H9 (cell line): ENCODE measurements around the gene CDH18. TPM values are rescaled to one million over a fixed set of nuclear protein-coding genes. Genes with fewer than 3 reads are reported as not detected.

Experiments
- DNase-seq: peaks from one replicate; pipeline ENCODE4 v3.0.0-alpha.2; 2017
- H2AFZ ChIP-seq: one replicate; pipeline ENCODE4 v1.6.1; 2013; ENCODE audit warnings: mild to moderate bottlenecking, low read length, control low read depth, moderate library complexity
- H2AK5ac ChIP-seq: 2 replicates; pipeline ENCODE4 v1.6.1; 2013; ENCODE audit warnings: low read length, control low read depth, mixed read lengths; ENCODE audit not compliant: insufficient read length
- H2BK120ac ChIP-seq: one replicate; pipeline ENCODE4 v1.6.1; 2013; ENCODE audit warnings: low read depth, mild to moderate bottlenecking, low read length, control low read depth, inconsistent platforms; ENCODE audit not compliant: poor library complexity, severe bottlenecking
- H2BK12ac ChIP-seq: 2 replicates; pipeline ENCODE4 v1.6.1; 2013; ENCODE audit warnings: low read length, control low read depth, mixed read lengths, low read depth; ENCODE audit not compliant: insufficient read length
- H2BK15ac ChIP-seq: 2 replicates; pipeline ENCODE4 v1.6.1; 2013; ENCODE audit warnings: low read depth, low read length, control low read depth
- H2BK20ac ChIP-seq: one replicate; pipeline ENCODE4 v1.6.1; 2013; ENCODE audit warnings: low read depth, mild to moderate bottlenecking, low read length, control low read depth, inconsistent platforms; ENCODE audit not compliant: poor library complexity, severe bottlenecking
- H2BK5ac ChIP-seq: 2 replicates; pipeline ENCODE4 v1.6.1; 2013; ENCODE audit warnings: low read length, control low read depth, mixed read lengths; ENCODE audit not compliant: insufficient read length
- H3K14ac ChIP-seq: 2 replicates; pipeline ENCODE4 v1.6.1; 2013; ENCODE audit warnings: low read length, control low read depth; ENCODE audit not compliant: insufficient read depth
- H3K18ac ChIP-seq: 2 replicates; pipeline ENCODE4 v1.6.1; 2013; ENCODE audit warnings: low read depth, mild to moderate bottlenecking, mixed read lengths, low read length, control low read depth; ENCODE audit not compliant: insufficient read length
- H3K23ac ChIP-seq: 2 replicates; pipeline ENCODE4 v1.6.1; 2013; ENCODE audit warnings: low read length, control low read depth, mixed read lengths, low read depth; ENCODE audit not compliant: insufficient read length
- H3K23me2 ChIP-seq: 2 replicates; pipeline ENCODE4 v1.6.1; 2013; ENCODE audit warnings: low read depth, mild to moderate bottlenecking, mixed read lengths, low read length, control low read depth; ENCODE audit not compliant: insufficient read length, poor library complexity, severe bottlenecking
- H3K27ac ChIP-seq: 2 replicates; pipeline ENCODE4 v1.5.1; 2013; ENCODE audit warnings: low read length, control low read depth, mixed read lengths, low read depth; ENCODE audit not compliant: insufficient read length
- H3K27me3 ChIP-seq: 2 replicates; pipeline ENCODE4 v1.6.1; 2013; ENCODE audit warnings: low read length, control low read depth, inconsistent platforms; ENCODE audit not compliant: insufficient read depth
- H3K4ac ChIP-seq: 2 replicates; pipeline ENCODE4 v1.6.1; 2013; ENCODE audit warnings: low read depth, mild to moderate bottlenecking, control low read depth, inconsistent platforms, low read length, moderate library complexity
- H3K4me1 ChIP-seq: 2 replicates; pipeline ENCODE4 v1.6.1; 2013; ENCODE audit warnings: low read length, control low read depth, inconsistent platforms; ENCODE audit not compliant: insufficient read depth
- H3K4me2 ChIP-seq: 2 replicates; pipeline ENCODE4 v1.6.1; 2013; ENCODE audit warnings: low read length, control low read depth, mixed read lengths; ENCODE audit not compliant: insufficient read length, insufficient read depth
- H3K56ac ChIP-seq: 2 replicates; pipeline ENCODE4 v1.6.1; 2013; ENCODE audit warnings: low read depth, mild to moderate bottlenecking, mixed read lengths, low read length, control low read depth; ENCODE audit not compliant: insufficient read length
- H3K79me1 ChIP-seq: 2 replicates; pipeline ENCODE4 v1.6.1; 2013; ENCODE audit warnings: low read depth, mild to moderate bottlenecking, moderate library complexity, low read length, control low read depth, inconsistent platforms; ENCODE audit not compliant: insufficient read depth, poor library complexity, severe bottlenecking
- H3K79me2 ChIP-seq: 2 replicates; pipeline ENCODE4 v1.6.1; 2013; ENCODE audit warnings: low read length, control low read depth, inconsistent platforms; ENCODE audit not compliant: insufficient read depth
- H3K9ac ChIP-seq: 2 replicates; pipeline ENCODE4 v1.6.1; 2013; ENCODE audit warnings: low read length, control low read depth, mixed read lengths; ENCODE audit not compliant: insufficient read length; ENCODE audit errors: extremely low read depth
- H3K9me3 ChIP-seq: one replicate; pipeline ENCODE4 v1.6.1; 2013; ENCODE audit warnings: low read depth, low read length, inconsistent platforms; ENCODE audit not compliant: control insufficient read depth
- H3T11ph ChIP-seq: one replicate; pipeline ENCODE4 v1.6.1; 2013; ENCODE audit warnings: mild to moderate bottlenecking, low read length, control low read depth, inconsistent platforms
- H4K20me1 ChIP-seq: one replicate; pipeline ENCODE4 v1.6.1; 2013; ENCODE audit not compliant: control insufficient read depth, insufficient read length, insufficient read depth
- H4K5ac ChIP-seq: 2 replicates; pipeline ENCODE4 v1.6.1; 2013; ENCODE audit warnings: low read depth, mild to moderate bottlenecking, mixed read lengths, low read length, control low read depth; ENCODE audit not compliant: insufficient read length
- H4K8ac ChIP-seq: replicated peaks from 2 replicates; pipeline ENCODE4 v1.6.1; 2013; ENCODE audit warnings: low read length, control low read depth, mixed read lengths, low read depth; ENCODE audit not compliant: insufficient read length
- H4K91ac ChIP-seq: 2 replicates; pipeline ENCODE4 v1.6.1; 2013; ENCODE audit warnings: low read depth, mild to moderate bottlenecking, moderate library complexity, mixed read lengths, low read length, control low read depth; ENCODE audit not compliant: insufficient read length
- H3K27ac Mint-ChIP-seq, 3 experiments: 2 replicates in 2 of 3; 3 replicates in 1 of 3; pipeline ENCODE4 v1.8.0; 2020 to 2021; ENCODE audit warnings: mixed read lengths in 3 of 3, mild to moderate bottlenecking in 1 of 3, moderate library complexity in 1 of 3
- H3K27me3 Mint-ChIP-seq: 2 replicates; pipeline ENCODE4 v1.8.0; 2021; ENCODE audit warnings: low read depth, mild to moderate bottlenecking, moderate library complexity, mixed read lengths
- H3K36me3 Mint-ChIP-seq, 3 experiments: 2 replicates in 2 of 3; 3 replicates in 1 of 3; pipeline ENCODE4 v1.8.0; 2020 to 2021; ENCODE audit warnings: low read depth in 3 of 3, mixed read lengths in 3 of 3; ENCODE audit not compliant: insufficient read depth in 1 of 3
- H3K4me1 Mint-ChIP-seq, 2 experiments: 2 replicates each; pipeline ENCODE4 v1.8.0; 2020; ENCODE audit warnings: mixed read lengths in 2 of 2
- H3K4me3 Mint-ChIP-seq, 2 experiments: 2 replicates in 1 of 2; 3 replicates in 1 of 2; pipeline ENCODE4 v1.8.0; 2020 to 2021; ENCODE audit warnings: mild to moderate bottlenecking in 2 of 2, mixed read lengths in 2 of 2, moderate library complexity in 1 of 2
- H3K9me3 Mint-ChIP-seq, 2 experiments: 2 replicates in 1 of 2; 3 replicates in 1 of 2; pipeline ENCODE4 v1.8.0; 2020; ENCODE audit warnings: mild to moderate bottlenecking in 2 of 2, mixed read lengths in 2 of 2, moderate library complexity in 1 of 2
- WGBS: extraction: QIAGEN DNeasy Blood & Tissue Kit; methylation state at CpG from one replicate; pipeline ENCODE4 v1.1.7; 2013; ENCODE audit warnings: missing lambda C conversion rate, low lambda C conversion rate, mixed read lengths; ENCODE audit not compliant: insufficient read length; ENCODE audit errors: extremely low coverage; 5-methylcytosine and 5-hydroxymethylcytosine counted together
- total RNA-seq: library from RNA; stranded (reverse); gene quantifications from 2 replicates; pipeline ENCODE4 v1.2.1, GENCODE V29; 2021
- TF ChIP-seq, protein P1 (sequence below): fragments of 200-600 bp; sonication (generic); conservative IDR thresholded peaks from 3 replicates; pipeline ENCODE4 v1.8.0; 2021; ENCODE audit warnings: antibody characterized with exemption, mild to moderate bottlenecking

Gene CDH18
- total RNA-seq, 1 experiment from 2014 or later: not detected

DNA sequence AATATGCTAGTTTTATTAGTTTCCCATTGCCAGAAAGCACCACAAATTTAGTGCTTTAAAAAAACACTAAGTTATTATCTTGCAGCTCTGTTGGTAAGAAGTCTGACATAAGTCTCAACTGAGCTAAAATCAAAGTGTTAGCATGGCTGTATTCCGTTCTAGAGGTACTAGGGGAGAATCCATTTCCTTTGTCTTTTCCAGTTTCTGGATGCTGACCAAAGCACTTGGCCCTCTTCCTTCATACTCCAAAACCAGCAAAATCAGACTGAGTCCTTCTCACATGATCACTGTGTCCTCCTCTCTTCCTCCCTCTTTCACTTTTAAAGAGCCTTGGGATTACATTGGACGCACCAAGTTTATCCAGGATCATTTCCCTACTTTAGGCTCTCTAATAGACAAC is 9.5 kb downstream of the CDH18 start:
- no peak overlapping the region for H2BK120ac ChIP-seq
- H2BK12ac ChIP-seq: no peak overlapping the region
- no peak overlapping the region for H2AK5ac ChIP-seq
- DNase-seq: no peak
- H4K91ac ChIP-seq: no peak overlapping the region
- H4K5ac ChIP-seq: no peak overlapping the region
- H3K27me3 Mint-ChIP-seq: no peaks in the 10 kb centered on the region
- H3K56ac ChIP-seq: no peak overlapping the region
- no peaks in the 10 kb centered on the region for H3K4me1 ChIP-seq
- no peak overlapping the region for H2BK5ac ChIP-seq
- no peak overlapping the region for H4K8ac ChIP-seq
- no peak overlapping the region for H3K14ac ChIP-seq
- no peak overlapping the region for H3T11ph ChIP-seq
- no peaks in the 10 kb centered on the region for H3K79me2 ChIP-seq
- H3K27ac Mint-ChIP-seq: no peak overlapping the region
- H4K20me1 ChIP-seq: no peaks in the 10 kb centered on the region
- WGBS: no CpG with 5 or more reads among the region's 2 CpGs
- no peak overlapping the region for H3K9ac ChIP-seq
- H2AFZ ChIP-seq: no peak overlapping the region
- no peaks in the 10 kb centered on the region for H3K23me2 ChIP-seq
- no peak overlapping the region for H3K4me3 Mint-ChIP-seq
- no peak overlapping the region for H3K4me2 ChIP-seq
- H3K18ac ChIP-seq: no peak overlapping the region
- no peaks in the 10 kb centered on the region for H3K27me3 ChIP-seq
- no peaks in the 10 kb centered on the region for H3K9me3 Mint-ChIP-seq
- no peaks in the 10 kb centered on the region for H3K4me1 Mint-ChIP-seq
- no peak overlapping the region for H2BK20ac ChIP-seq
- no peak overlapping the region for H3K4ac ChIP-seq
- H3K36me3 Mint-ChIP-seq: no peaks in the 10 kb centered on the region
- H3K27ac ChIP-seq: no peak overlapping the region
- no peaks in the 10 kb centered on the region for H3K79me1 ChIP-seq
- H2BK15ac ChIP-seq: no peak overlapping the region
- H3K9me3 ChIP-seq: no peaks in the 10 kb centered on the region
- TF ChIP-seq, protein P1, sequence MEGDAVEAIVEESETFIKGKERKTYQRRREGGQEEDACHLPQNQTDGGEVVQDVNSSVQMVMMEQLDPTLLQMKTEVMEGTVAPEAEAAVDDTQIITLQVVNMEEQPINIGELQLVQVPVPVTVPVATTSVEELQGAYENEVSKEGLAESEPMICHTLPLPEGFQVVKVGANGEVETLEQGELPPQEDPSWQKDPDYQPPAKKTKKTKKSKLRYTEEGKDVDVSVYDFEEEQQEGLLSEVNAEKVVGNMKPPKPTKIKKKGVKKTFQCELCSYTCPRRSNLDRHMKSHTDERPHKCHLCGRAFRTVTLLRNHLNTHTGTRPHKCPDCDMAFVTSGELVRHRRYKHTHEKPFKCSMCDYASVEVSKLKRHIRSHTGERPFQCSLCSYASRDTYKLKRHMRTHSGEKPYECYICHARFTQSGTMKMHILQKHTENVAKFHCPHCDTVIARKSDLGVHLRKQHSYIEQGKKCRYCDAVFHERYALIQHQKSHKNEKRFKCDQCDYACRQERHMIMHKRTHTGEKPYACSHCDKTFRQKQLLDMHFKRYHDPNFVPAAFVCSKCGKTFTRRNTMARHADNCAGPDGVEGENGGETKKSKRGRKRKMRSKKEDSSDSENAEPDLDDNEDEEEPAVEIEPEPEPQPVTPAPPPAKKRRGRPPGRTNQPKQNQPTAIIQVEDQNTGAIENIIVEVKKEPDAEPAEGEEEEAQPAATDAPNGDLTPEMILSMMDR: no peak
- H3K23ac ChIP-seq: no peak overlapping the region
